ENCODE measurements around the gene SDK1.

DNA sequence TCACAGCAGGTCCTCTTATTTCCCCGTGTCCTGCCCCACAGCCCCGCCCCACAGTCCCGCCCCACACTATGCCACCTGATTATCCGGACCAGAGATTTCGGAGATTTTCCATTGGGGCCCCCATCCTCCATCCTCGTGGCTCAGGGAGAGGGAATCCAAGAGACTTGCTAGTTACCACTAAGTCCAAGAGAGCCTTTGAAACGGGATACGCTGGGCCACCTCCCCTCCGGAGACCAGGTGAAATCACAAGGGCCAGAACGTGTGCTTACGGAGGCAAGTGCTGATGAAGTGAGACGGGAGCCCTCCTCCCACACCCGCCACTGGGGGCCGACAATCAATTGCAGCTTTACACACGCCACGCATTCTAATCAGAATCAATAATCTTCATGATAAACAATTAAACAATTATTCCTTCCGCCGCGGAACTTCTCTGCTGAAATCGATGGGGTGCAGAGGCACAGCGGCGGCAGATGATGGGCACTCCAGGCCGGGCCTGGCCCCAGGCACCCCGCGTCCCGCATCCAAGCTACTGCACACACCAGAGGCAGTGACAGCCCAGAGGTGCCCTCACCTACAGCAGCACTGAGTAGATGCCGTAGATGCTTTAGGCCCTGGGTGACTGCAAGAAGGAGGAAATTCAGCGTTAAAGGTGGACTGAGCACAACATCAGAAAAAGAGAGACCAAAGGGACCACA lies 847.0 kb downstream of the SDK1 start:
- TF ChIP-seq, protein P1, sequence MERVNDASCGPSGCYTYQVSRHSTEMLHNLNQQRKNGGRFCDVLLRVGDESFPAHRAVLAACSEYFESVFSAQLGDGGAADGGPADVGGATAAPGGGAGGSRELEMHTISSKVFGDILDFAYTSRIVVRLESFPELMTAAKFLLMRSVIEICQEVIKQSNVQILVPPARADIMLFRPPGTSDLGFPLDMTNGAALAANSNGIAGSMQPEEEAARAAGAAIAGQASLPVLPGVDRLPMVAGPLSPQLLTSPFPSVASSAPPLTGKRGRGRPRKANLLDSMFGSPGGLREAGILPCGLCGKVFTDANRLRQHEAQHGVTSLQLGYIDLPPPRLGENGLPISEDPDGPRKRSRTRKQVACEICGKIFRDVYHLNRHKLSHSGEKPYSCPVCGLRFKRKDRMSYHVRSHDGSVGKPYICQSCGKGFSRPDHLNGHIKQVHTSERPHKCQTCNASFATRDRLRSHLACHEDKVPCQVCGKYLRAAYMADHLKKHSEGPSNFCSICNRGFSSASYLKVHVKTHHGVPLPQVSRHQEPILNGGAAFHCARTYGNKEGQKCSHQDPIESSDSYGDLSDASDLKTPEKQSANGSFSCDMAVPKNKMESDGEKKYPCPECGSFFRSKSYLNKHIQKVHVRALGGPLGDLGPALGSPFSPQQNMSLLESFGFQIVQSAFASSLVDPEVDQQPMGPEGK (tag by site-specific recombination; IDR thresholded peaks at IDR 0.05): no peak
- TF ChIP-seq ZNF311 (tag by site-specific recombination; IDR thresholded peaks at IDR 0.05; ENCODE audit: borderline replicate concordance) (no peak), GLIS2 (tag by site-specific recombination; IDR thresholded peaks at IDR 0.05) (no peak), ZNF114 (tag by site-specific recombination; IDR thresholded peaks at IDR 0.05) (no peak), KLF10 (tag by site-specific recombination; IDR thresholded peaks at IDR 0.05) (no peak), YY2 (tag by site-specific recombination; IDR thresholded peaks at IDR 0.05) (no peak), TRIM28 (IDR thresholded peaks at IDR 0.05; ENCODE audit: borderline replicate concordance, low read length) (no peak), SP2 (tag by site-specific recombination; IDR thresholded peaks at IDR 0.05) (no peak), ZNF621 (tag by site-specific recombination; IDR thresholded peaks at IDR 0.05) (no peak), ZBTB7A (tag by site-specific recombination; IDR thresholded peaks at IDR 0.05; ENCODE audit: low read depth) (no peak)
- TF ChIP-seq, protein P2, sequence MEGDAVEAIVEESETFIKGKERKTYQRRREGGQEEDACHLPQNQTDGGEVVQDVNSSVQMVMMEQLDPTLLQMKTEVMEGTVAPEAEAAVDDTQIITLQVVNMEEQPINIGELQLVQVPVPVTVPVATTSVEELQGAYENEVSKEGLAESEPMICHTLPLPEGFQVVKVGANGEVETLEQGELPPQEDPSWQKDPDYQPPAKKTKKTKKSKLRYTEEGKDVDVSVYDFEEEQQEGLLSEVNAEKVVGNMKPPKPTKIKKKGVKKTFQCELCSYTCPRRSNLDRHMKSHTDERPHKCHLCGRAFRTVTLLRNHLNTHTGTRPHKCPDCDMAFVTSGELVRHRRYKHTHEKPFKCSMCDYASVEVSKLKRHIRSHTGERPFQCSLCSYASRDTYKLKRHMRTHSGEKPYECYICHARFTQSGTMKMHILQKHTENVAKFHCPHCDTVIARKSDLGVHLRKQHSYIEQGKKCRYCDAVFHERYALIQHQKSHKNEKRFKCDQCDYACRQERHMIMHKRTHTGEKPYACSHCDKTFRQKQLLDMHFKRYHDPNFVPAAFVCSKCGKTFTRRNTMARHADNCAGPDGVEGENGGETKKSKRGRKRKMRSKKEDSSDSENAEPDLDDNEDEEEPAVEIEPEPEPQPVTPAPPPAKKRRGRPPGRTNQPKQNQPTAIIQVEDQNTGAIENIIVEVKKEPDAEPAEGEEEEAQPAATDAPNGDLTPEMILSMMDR (tag by site-specific recombination; IDR thresholded peaks at IDR 0.05): no peak
- TF ChIP-seq, protein P3, sequence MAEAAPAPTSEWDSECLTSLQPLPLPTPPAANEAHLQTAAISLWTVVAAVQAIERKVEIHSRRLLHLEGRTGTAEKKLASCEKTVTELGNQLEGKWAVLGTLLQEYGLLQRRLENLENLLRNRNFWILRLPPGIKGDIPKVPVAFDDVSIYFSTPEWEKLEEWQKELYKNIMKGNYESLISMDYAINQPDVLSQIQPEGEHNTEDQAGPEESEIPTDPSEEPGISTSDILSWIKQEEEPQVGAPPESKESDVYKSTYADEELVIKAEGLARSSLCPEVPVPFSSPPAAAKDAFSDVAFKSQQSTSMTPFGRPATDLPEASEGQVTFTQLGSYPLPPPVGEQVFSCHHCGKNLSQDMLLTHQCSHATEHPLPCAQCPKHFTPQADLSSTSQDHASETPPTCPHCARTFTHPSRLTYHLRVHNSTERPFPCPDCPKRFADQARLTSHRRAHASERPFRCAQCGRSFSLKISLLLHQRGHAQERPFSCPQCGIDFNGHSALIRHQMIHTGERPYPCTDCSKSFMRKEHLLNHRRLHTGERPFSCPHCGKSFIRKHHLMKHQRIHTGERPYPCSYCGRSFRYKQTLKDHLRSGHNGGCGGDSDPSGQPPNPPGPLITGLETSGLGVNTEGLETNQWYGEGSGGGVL (tag by site-specific recombination; IDR thresholded peaks at IDR 0.05): no peak
- TF ChIP-seq, protein P4, sequence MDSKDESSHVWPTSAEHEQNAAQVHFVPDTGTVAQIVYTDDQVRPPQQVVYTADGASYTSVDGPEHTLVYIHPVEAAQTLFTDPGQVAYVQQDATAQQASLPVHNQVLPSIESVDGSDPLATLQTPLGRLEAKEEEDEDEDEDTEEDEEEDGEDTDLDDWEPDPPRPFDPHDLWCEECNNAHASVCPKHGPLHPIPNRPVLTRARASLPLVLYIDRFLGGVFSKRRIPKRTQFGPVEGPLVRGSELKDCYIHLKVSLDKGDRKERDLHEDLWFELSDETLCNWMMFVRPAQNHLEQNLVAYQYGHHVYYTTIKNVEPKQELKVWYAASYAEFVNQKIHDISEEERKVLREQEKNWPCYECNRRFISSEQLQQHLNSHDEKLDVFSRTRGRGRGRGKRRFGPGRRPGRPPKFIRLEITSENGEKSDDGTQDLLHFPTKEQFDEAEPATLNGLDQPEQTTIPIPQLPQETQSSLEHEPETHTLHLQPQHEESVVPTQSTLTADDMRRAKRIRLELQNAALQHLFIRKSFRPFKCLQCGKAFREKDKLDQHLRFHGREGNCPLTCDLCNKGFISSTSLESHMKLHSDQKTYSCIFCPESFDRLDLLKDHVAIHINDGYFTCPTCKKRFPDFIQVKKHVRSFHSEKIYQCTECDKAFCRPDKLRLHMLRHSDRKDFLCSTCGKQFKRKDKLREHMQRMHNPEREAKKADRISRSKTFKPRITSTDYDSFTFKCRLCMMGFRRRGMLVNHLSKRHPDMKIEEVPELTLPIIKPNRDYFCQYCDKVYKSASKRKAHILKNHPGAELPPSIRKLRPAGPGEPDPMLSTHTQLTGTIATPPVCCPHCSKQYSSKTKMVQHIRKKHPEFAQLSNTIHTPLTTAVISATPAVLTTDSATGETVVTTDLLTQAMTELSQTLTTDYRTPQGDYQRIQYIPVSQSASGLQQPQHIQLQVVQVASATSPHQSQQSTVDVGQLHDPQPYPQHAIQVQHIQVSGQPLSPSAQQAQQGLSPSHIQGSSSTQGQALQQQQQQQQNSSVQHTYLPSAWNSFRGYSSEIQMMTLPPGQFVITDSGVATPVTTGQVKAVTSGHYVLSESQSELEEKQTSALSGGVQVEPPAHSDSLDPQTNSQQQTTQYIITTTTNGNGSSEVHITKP (tag by site-specific recombination; IDR thresholded peaks at IDR 0.05): no peak
- TF ChIP-seq, protein P5, sequence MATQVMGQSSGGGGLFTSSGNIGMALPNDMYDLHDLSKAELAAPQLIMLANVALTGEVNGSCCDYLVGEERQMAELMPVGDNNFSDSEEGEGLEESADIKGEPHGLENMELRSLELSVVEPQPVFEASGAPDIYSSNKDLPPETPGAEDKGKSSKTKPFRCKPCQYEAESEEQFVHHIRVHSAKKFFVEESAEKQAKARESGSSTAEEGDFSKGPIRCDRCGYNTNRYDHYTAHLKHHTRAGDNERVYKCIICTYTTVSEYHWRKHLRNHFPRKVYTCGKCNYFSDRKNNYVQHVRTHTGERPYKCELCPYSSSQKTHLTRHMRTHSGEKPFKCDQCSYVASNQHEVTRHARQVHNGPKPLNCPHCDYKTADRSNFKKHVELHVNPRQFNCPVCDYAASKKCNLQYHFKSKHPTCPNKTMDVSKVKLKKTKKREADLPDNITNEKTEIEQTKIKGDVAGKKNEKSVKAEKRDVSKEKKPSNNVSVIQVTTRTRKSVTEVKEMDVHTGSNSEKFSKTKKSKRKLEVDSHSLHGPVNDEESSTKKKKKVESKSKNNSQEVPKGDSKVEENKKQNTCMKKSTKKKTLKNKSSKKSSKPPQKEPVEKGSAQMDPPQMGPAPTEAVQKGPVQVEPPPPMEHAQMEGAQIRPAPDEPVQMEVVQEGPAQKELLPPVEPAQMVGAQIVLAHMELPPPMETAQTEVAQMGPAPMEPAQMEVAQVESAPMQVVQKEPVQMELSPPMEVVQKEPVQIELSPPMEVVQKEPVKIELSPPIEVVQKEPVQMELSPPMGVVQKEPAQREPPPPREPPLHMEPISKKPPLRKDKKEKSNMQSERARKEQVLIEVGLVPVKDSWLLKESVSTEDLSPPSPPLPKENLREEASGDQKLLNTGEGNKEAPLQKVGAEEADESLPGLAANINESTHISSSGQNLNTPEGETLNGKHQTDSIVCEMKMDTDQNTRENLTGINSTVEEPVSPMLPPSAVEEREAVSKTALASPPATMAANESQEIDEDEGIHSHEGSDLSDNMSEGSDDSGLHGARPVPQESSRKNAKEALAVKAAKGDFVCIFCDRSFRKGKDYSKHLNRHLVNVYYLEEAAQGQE (tag by site-specific recombination; IDR thresholded peaks at IDR 0.05): no peak

Data from HEK293 (cell line).